Colonic mucosa (tissue), 4 donors: ENCODE results near the gene BANP. TPM values are rescaled to one million over a fixed set of nuclear protein-coding genes. Genes with fewer than 3 reads are reported as not detected.
"Not testable (repeated sequence)": the region's sequence is repeated elsewhere in the genome, so short reads cannot be mapped to it uniquely, and the experiment has no call there.

Experiments used
- DNase-seq: peaks from one replicate; pipeline ENCODE4 v3.0.0-alpha.2; 2020
- H3K27ac ChIP-seq: fragments of 200-600 bp; one replicate; pipeline ENCODE4 v1.8.0; 2021
- H3K27me3 ChIP-seq: fragments of 200-600 bp; one replicate; pipeline ENCODE4 v1.8.0; 2021
- H3K36me3 ChIP-seq: fragments of 200-600 bp; one replicate; pipeline ENCODE4 v1.8.0; 2021
- H3K4me1 ChIP-seq: fragments of 200-600 bp; one replicate; pipeline ENCODE4 v1.8.0; 2021; ENCODE audit warnings: mild to moderate bottlenecking
- H3K4me3 ChIP-seq: fragments of 200-600 bp; one replicate; pipeline ENCODE4 v1.8.0; 2021
- H3K9ac ChIP-seq, 2 donors: one replicate each; pipeline ENCODE4 v1.7.0; 2013; ENCODE audit warnings: control low read depth in 2 of 2, low read depth in 2 of 2, low read length in 2 of 2
- H3K9me3 ChIP-seq: fragments of 200-600 bp; one replicate; pipeline ENCODE4 v1.8.0; 2021
- CTCF ChIP-seq: fragments of 200-600 bp; IDR thresholded peaks from one replicate; pipeline ENCODE4 v1.8.0; 2022; ENCODE audit warnings: antibody characterized with exemption, mild to moderate bottlenecking
- intact Hi-C: fragments of 100-400 bp; cut with DNase I; formaldehyde crosslinking; loops from one replicate; pipeline ENCODE4 v1.14.1; 2022
- total RNA-seq, 2 donors: library from RNA; stranded (reverse); fragmentation: NEBNext Ultra II Directional in 1 of 2; extraction: Animal tissue kit (Norgen Biotek cat#: 25700) in 1 of 2; gene quantifications; one replicate each; pipeline ENCODE4 v1.2.1, GENCODE V29; 2021
- donor health status: healthy.
- donor health status: DM: no; HTN: no; CAD: no.
- donor health status: DM: no; HTN: no; CAD: no.

The BANP gene
- total RNA-seq, 2 donors from 2014 or later = 18.6 to 29.7 TPM

GRCh38 chr16:88049561-88050545, 98.6 kb downstream of the BANP start:
- no peaks in the 10 kb centered on the region for H3K36me3 ChIP-seq
- no peaks in the 10 kb centered on the region for H3K4me1 ChIP-seq
- H3K27me3 ChIP-seq = no peaks in the 10 kb centered on the region
- no peak for TF ChIP-seq CTCF
- H3K27ac ChIP-seq = no peak overlapping the region
- DNase-seq = no peak
- intact Hi-C loops = no loop called here
- no peak overlapping the region for H3K9ac ChIP-seq
- H3K4me3 ChIP-seq = no peak overlapping the region
- H3K9me3 ChIP-seq = no peaks in the 10 kb centered on the region

- no peak overlapping the region for H3K9ac ChIP-seq
- no peak for DNase-seq
- H3K27me3 ChIP-seq = no peaks in the 10 kb centered on the region
- no peak overlapping the region for H3K27ac ChIP-seq
- H3K9me3 ChIP-seq = no peaks in the 10 kb centered on the region
- intact Hi-C loops = no loop called here
- H3K36me3 ChIP-seq = no peaks in the 10 kb centered on the region
- no peak for TF ChIP-seq CTCF
- no peaks in the 10 kb centered on the region for H3K4me1 ChIP-seq
- no peak overlapping the region for H3K4me3 ChIP-seq
Measured at GRCh38 chr16:88050952-88051660, 99.9 kb downstream of the BANP start.

- Histone ChIP-seq H3K9ac (no peak overlapping the region), H3K27me3 (no peaks in the 10 kb centered on the region), H3K4me3 (no peak overlapping the region), H3K9me3 (no peaks in the 10 kb centered on the region), H3K27ac (no peak overlapping the region), H3K4me1 (no peaks in the 10 kb centered on the region), H3K36me3 (no peaks in the 10 kb centered on the region)
- DNase-seq = no peak
- TF ChIP-seq CTCF = no peak
- intact Hi-C loops = no loop called here
Measured at GRCh38 chr16:88052661-88053060, 101.4 kb downstream of the BANP start.

GRCh38 chr16:88053479-88053878, 102.2 kb downstream of the BANP start:
- H3K9ac ChIP-seq, H3K27me3 ChIP-seq, intact Hi-C loops, DNase-seq, H3K4me3 ChIP-seq, H3K9me3 ChIP-seq, H3K27ac ChIP-seq, H3K36me3 ChIP-seq, H3K4me1 ChIP-seq: not testable (repeated sequence)

- H3K9ac ChIP-seq = no peak overlapping the region
- no peaks in the 10 kb centered on the region for H3K36me3 ChIP-seq
- intact Hi-C loops = no loop called here
- H3K4me3 ChIP-seq = no peak overlapping the region
- no peak for DNase-seq
- no peak overlapping the region for H3K27ac ChIP-seq
- no peaks in the 10 kb centered on the region for H3K27me3 ChIP-seq
- TF ChIP-seq CTCF = no peak
- H3K9me3 ChIP-seq = no peaks in the 10 kb centered on the region
- no peaks in the 10 kb centered on the region for H3K4me1 ChIP-seq
Measured at GRCh38 chr16:88055356-88055755, 104.1 kb downstream of the BANP start.

- Histone ChIP-seq H3K27me3 (no peaks in the 10 kb centered on the region), H3K4me1 (no peaks in the 10 kb centered on the region), H3K36me3 (no peaks in the 10 kb centered on the region), H3K4me3 (no peak overlapping the region), H3K27ac (no peak overlapping the region), H3K9ac (no peak overlapping the region), H3K9me3 (no peaks in the 10 kb centered on the region)
- no peak for DNase-seq
- intact Hi-C loops = no loop called here
- TF ChIP-seq CTCF = no peak
Measured at GRCh38 chr16:88056212-88056611, 105.0 kb downstream of the BANP start.
